DOHH2 (cell line): ENCODE results near the gene EPHB1.

ENCODE experiments used
- H3F3A ChIP-seq: fragments of 200-600 bp; sonication (generic), shearing (Covaris generic); 2 replicates; pipeline ENCODE4 v1.6.0; 2016; ENCODE audit warnings: antibody characterized with exemption, mild to moderate bottlenecking; ENCODE audit not compliant: control insufficient read depth, insufficient read depth
- H3K27ac ChIP-seq: fragments of 200-600 bp; sonication (generic); 2 replicates; pipeline ENCODE4 v1.5.1; 2014; ENCODE audit warnings: low read depth, mild to moderate bottlenecking, low read length, moderate library complexity
- H3K27me3 ChIP-seq: fragments of 200-600 bp; sonication (generic); 2 replicates; pipeline ENCODE4 v1.6.1; 2014; ENCODE audit warnings: mild to moderate bottlenecking, low read length, mixed read lengths; ENCODE audit not compliant: control insufficient read depth
- H3K36me3 ChIP-seq: fragments of 200-600 bp; sonication (generic); 2 replicates; pipeline ENCODE4 v1.6.1; 2014; ENCODE audit warnings: mild to moderate bottlenecking, low read length, moderate library complexity, mixed read lengths; ENCODE audit not compliant: control insufficient read depth
- H3K4me1 ChIP-seq: fragments of 200-600 bp; sonication (generic); 2 replicates; pipeline ENCODE4 v1.6.1; 2014; ENCODE audit warnings: mild to moderate bottlenecking, low read length, mixed read lengths; ENCODE audit not compliant: control insufficient read depth
- H3K4me2 ChIP-seq: fragments of 200-600 bp; sonication (generic); 2 replicates; pipeline ENCODE4 v1.6.0; 2014; ENCODE audit warnings: mild to moderate bottlenecking, low read length, moderate library complexity
- H3K4me3 ChIP-seq: fragments of 200-600 bp; sonication (generic); 2 replicates; pipeline ENCODE4 v1.5.1; 2014; ENCODE audit warnings: mild to moderate bottlenecking, low read length, mixed read lengths
- H3K79me2 ChIP-seq: fragments of 200-600 bp; sonication (generic); 2 replicates; pipeline ENCODE4 v1.6.1; 2014; ENCODE audit warnings: mild to moderate bottlenecking, low read length, mixed read lengths; ENCODE audit not compliant: control insufficient read depth
- H3K9me2 ChIP-seq: fragments of 200-600 bp; sonication (generic); replicated peaks from 2 replicates; pipeline ENCODE4 v1.6.1; 2014; ENCODE audit warnings: mild to moderate bottlenecking, low read length, mixed read lengths; ENCODE audit not compliant: control insufficient read depth
- H3K9me3 ChIP-seq: fragments of 200-600 bp; sonication (generic); 2 replicates; pipeline ENCODE4 v1.6.1; 2014; ENCODE audit warnings: antibody characterized with exemption, low read length, mixed read lengths; ENCODE audit not compliant: control insufficient read depth, insufficient read depth
- H4K20me1 ChIP-seq: fragments of 200-600 bp; sonication (generic); 2 replicates; pipeline ENCODE4 v1.6.0; 2014; ENCODE audit warnings: low read depth, mild to moderate bottlenecking, antibody characterized with exemption, low read length, moderate library complexity; ENCODE audit not compliant: control insufficient read depth, insufficient read depth
- EZH2phosphoT487 ChIP-seq: fragments of 200-600 bp; sonication (generic); IDR thresholded peaks from 2 replicates; pipeline ENCODE4 v1.6.1; 2017; ENCODE audit warnings: borderline replicate concordance, mild to moderate bottlenecking, antibody characterized with exemption, low read length, moderate library complexity, mixed read lengths
- TF ChIP-seq, protein P1 (sequence below): fragments of 200-600 bp; sonication (generic); IDR thresholded peaks from one replicate; pipeline ENCODE4 v1.5.1; 2014; ENCODE audit warnings: antibody characterized with exemption, mild to moderate bottlenecking, low read depth, low read length; ENCODE audit not compliant: poor library complexity, severe bottlenecking

EPHB1 gene

DNA sequence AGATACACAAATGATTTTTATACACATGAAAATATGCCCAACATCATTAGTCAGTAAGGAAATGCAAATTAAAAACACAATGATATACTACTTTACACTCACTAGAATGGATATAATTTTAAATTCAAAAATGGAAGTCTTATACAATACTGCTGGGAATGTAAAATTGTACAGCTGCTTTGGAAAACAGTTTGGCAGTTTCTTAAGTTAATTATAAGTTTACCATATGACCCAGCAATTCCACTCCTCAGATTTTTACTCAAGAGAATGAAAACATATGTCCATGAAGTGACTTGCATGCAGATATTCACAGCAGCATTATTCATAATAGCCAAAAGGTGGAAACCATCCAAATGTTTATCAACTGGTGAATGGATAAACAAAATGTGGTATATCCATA is 281.3 kb downstream of the EPHB1 start:
- Histone ChIP-seq H3K4me2 (no peak overlapping the region), H3K36me3 (no peaks in the 10 kb centered on the region), H3K9me2 (no peaks in the 10 kb centered on the region), H4K20me1 (no peaks in the 10 kb centered on the region), H3K27ac (no peak overlapping the region), H3K9me3 (no peaks in the 10 kb centered on the region), H3K4me3 (no peak overlapping the region), H3F3A (no peaks in the 10 kb centered on the region), H3K79me2 (no peaks in the 10 kb centered on the region), H3K4me1 (no peaks in the 10 kb centered on the region), H3K27me3 (no peaks in the 10 kb centered on the region)
- TF ChIP-seq EZH2phosphoT487 = no peak
- TF ChIP-seq, protein P1, sequence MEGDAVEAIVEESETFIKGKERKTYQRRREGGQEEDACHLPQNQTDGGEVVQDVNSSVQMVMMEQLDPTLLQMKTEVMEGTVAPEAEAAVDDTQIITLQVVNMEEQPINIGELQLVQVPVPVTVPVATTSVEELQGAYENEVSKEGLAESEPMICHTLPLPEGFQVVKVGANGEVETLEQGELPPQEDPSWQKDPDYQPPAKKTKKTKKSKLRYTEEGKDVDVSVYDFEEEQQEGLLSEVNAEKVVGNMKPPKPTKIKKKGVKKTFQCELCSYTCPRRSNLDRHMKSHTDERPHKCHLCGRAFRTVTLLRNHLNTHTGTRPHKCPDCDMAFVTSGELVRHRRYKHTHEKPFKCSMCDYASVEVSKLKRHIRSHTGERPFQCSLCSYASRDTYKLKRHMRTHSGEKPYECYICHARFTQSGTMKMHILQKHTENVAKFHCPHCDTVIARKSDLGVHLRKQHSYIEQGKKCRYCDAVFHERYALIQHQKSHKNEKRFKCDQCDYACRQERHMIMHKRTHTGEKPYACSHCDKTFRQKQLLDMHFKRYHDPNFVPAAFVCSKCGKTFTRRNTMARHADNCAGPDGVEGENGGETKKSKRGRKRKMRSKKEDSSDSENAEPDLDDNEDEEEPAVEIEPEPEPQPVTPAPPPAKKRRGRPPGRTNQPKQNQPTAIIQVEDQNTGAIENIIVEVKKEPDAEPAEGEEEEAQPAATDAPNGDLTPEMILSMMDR = no peak

DNA sequence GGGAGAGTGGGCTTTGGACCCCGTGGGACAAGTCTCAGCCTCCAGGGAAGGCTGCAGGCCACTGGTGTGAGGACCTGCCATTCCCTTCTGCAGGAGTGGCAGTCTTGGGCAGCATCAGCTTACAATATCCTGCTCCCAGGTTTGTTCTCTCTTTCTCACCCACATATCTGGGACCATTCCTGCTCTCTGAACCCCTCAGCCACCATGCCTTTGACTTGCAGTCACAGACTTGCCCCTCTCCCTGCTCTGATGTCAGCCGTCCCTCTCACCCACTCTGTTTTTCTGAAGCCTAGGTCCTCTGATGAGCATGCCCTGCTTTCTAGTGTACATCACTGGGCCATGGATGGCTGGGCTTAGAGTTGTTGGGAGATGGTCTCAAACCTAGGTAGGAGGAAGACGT is 282.1 kb downstream of the EPHB1 start:
- H3K36me3 ChIP-seq = no peaks in the 10 kb centered on the region
- no peaks in the 10 kb centered on the region for H4K20me1 ChIP-seq
- H3K9me3 ChIP-seq = no peaks in the 10 kb centered on the region

GRCh38 chr3:135078283-135078682 is 283.2 kb downstream of the EPHB1 start:
- Histone ChIP-seq H3F3A (no peaks in the 10 kb centered on the region), H3K36me3 (no peaks in the 10 kb centered on the region), H4K20me1 (no peaks in the 10 kb centered on the region), H3K4me1 (no peaks in the 10 kb centered on the region), H3K27ac (no peak overlapping the region), H3K27me3 (no peaks in the 10 kb centered on the region), H3K79me2 (no peaks in the 10 kb centered on the region), H3K9me2 (no peaks in the 10 kb centered on the region), H3K9me3 (no peaks in the 10 kb centered on the region), H3K4me3 (no peak overlapping the region), H3K4me2 (no peak overlapping the region)
- TF ChIP-seq, protein P1 = no peak
- TF ChIP-seq EZH2phosphoT487 = no peak

More for the DNA sequence above, 282.1 kb downstream of the EPHB1 start:
- no peak for TF ChIP-seq EZH2phosphoT487
- TF ChIP-seq, protein P1 = no peak
- H3K27ac ChIP-seq = no peak overlapping the region
- no peaks in the 10 kb centered on the region for H3K27me3 ChIP-seq
- no peaks in the 10 kb centered on the region for H3K4me1 ChIP-seq
- no peak overlapping the region for H3K4me3 ChIP-seq
- no peaks in the 10 kb centered on the region for H3F3A ChIP-seq
- no peaks in the 10 kb centered on the region for H3K79me2 ChIP-seq
- no peaks in the 10 kb centered on the region for H3K9me2 ChIP-seq
- H3K4me2 ChIP-seq = no peak overlapping the region

GRCh38 chr3:135079095-135079494 is 284.0 kb downstream of the EPHB1 start:
- Histone ChIP-seq H3K9me2 (no peaks in the 10 kb centered on the region), H4K20me1 (no peaks in the 10 kb centered on the region), H3K4me1 (no peaks in the 10 kb centered on the region), H3K27ac (no peak overlapping the region), H3K27me3 (no peaks in the 10 kb centered on the region), H3K4me3 (no peak overlapping the region), H3K9me3 (no peaks in the 10 kb centered on the region), H3F3A (no peaks in the 10 kb centered on the region), H3K4me2 (no peak overlapping the region), H3K36me3 (no peaks in the 10 kb centered on the region), H3K79me2 (no peaks in the 10 kb centered on the region)
- TF ChIP-seq, protein P1 = no peak
- no peak for TF ChIP-seq EZH2phosphoT487
